Measurements from ENCODE around the gene KIF4A. TPM values are rescaled to one million over a fixed set of nuclear protein-coding genes. Genes with fewer than 3 reads are reported as not detected.
"Not testable (repeated sequence)": the region's sequence is repeated elsewhere in the genome, so short reads cannot be mapped to it uniquely, and the experiment has no call there.

Gene KIF4A
- total RNA-seq, 2 experiments from 2014 or later: 19.5 to 22.3 TPM

- Mint-ChIP-seq H3K27ac (peak overlapping the region; percentile 72), H3K36me3 (ENCODE audit: low read depth) (peaks cover 19% of the 10 kb centered on the region), H3K4me1 (ENCODE audit: low read depth) (peaks cover 4% of the 10 kb centered on the region), H3K4me3 (no peak overlapping the region), H3K27me3 (no peaks in the 10 kb centered on the region), H3K9me3 (no peaks in the 10 kb centered on the region)
- ChIA-PET POLR2A (no interaction called here), CTCF (interaction anchor here (1.0 kb wide), 1 partner anchor 35 kb away, joined by 3 read pairs; no protein-coding TSS in a partner anchor)
- ATAC-seq (peak; percentile 51), DNase-seq (no peak)
- no peak for TF ChIP-seq CTCF (IDR thresholded peaks at IDR 0.05)
- intact Hi-C loops (cut with micrococcal nuclease): no loop called here
Measured at GRCh38 chrX:70398899-70399298, 109.0 kb downstream of the KIF4A start.

GRCh38 chrX:70400181-70400580 lies 110.3 kb downstream of the KIF4A start:
- H3K27ac Mint-ChIP-seq; intact Hi-C loops (cut with micrococcal nuclease); H3K4me3 Mint-ChIP-seq; H3K9me3 Mint-ChIP-seq; DNase-seq; CTCF ChIA-PET; POLR2A ChIA-PET; H3K27me3 Mint-ChIP-seq; H3K4me1 Mint-ChIP-seq (ENCODE audit: low read depth); ATAC-seq: not testable (repeated sequence)
- H3K36me3 Mint-ChIP-seq (ENCODE audit: low read depth): peaks cover 21% of the 10 kb centered on the region

- Mint-ChIP-seq H3K27ac (no peak overlapping the region), H3K27me3 (no peaks in the 10 kb centered on the region), H3K4me3 (no peak overlapping the region), H3K36me3 (ENCODE audit: low read depth) (peaks cover 24% of the 10 kb centered on the region), H3K4me1 (ENCODE audit: low read depth) (peaks cover 4% of the 10 kb centered on the region), H3K9me3 (no peaks in the 10 kb centered on the region)
- intact Hi-C loops (cut with micrococcal nuclease): no loop called here
- no peak for TF ChIP-seq CTCF (IDR thresholded peaks at IDR 0.05)
- ChIA-PET CTCF (interaction anchor here (1.1 kb wide), 1 partner anchor 31 kb away, joined by 3 read pairs; no protein-coding TSS in a partner anchor), POLR2A (no interaction called here)
- ATAC-seq (no peak), DNase-seq (no peak)
Measured at GRCh38 chrX:70402721-70403120, 112.8 kb downstream of the KIF4A start.

- Mint-ChIP-seq H3K4me3 (no peak overlapping the region), H3K36me3 (ENCODE audit: low read depth) (peaks cover 28% of the 10 kb centered on the region), H3K9me3 (no peaks in the 10 kb centered on the region), H3K27me3 (no peaks in the 10 kb centered on the region), H3K4me1 (ENCODE audit: low read depth) (no peaks in the 10 kb centered on the region), H3K27ac (no peak overlapping the region)
- no peak for TF ChIP-seq CTCF (IDR thresholded peaks at IDR 0.05)
- ChIA-PET CTCF (interaction anchor here (1.0 to 1.5 kb wide), 2 partner anchors 18 to 28 kb away, joined by 3 to 4 read pairs; partner anchors contain the start of gene GDPD2), POLR2A (no interaction called here)
- intact Hi-C loops (cut with micrococcal nuclease): no loop called here
- ATAC-seq: no peak
- DNase-seq: no peak
Measured at GRCh38 chrX:70405003-70405402, 115.1 kb downstream of the KIF4A start.

- no peak for ATAC-seq
- ChIA-PET POLR2A (no interaction called here), CTCF (no interaction called here)
- Mint-ChIP-seq H3K27me3 (no peaks in the 10 kb centered on the region), H3K27ac (no peak overlapping the region), H3K9me3 (no peaks in the 10 kb centered on the region), H3K36me3 (ENCODE audit: low read depth) (peaks cover 13% of the 10 kb centered on the region), H3K4me1 (ENCODE audit: low read depth) (no peaks in the 10 kb centered on the region), H3K4me3 (no peak overlapping the region)
- intact Hi-C loops (cut with micrococcal nuclease): no loop called here
- TF ChIP-seq CTCF (IDR thresholded peaks at IDR 0.05): no peak
- DNase-seq: no peak
Measured at GRCh38 chrX:70410921-70411320, 121.0 kb downstream of the KIF4A start.

- CTCF ChIA-PET: no interaction called here
- DNase-seq: no peak
- H3K27me3 Mint-ChIP-seq: no peaks in the 10 kb centered on the region
- intact Hi-C loops (cut with micrococcal nuclease): no loop called here
- no peak overlapping the region for H3K4me3 Mint-ChIP-seq
- H3K4me1 Mint-ChIP-seq (ENCODE audit: low read depth): no peaks in the 10 kb centered on the region
- ATAC-seq: no peak
- no peak for TF ChIP-seq CTCF (IDR thresholded peaks at IDR 0.05)
- POLR2A ChIA-PET: no interaction called here
- no peaks in the 10 kb centered on the region for H3K9me3 Mint-ChIP-seq
- no peak overlapping the region for H3K27ac Mint-ChIP-seq
- peaks cover 9% of the 10 kb centered on the region for H3K36me3 Mint-ChIP-seq (ENCODE audit: low read depth)
Measured at GRCh38 chrX:70411475-70411874, 121.6 kb downstream of the KIF4A start.

All from activated CD8-positive, alpha-beta T cell treated with anti-CD3 and anti-CD28 coated beads for 36 hours (primary cell).